HCT116 (cell line): ENCODE measurements around the gene PDXK. TPM values are rescaled to one million over a fixed set of nuclear protein-coding genes. Genes with fewer than 3 reads are reported as not detected.
A peak's percentile ranks its signal among the peaks of the same experiment; 100 is the strongest.

Experiments
- ATAC-seq: fragments of 200-7000 bp; cut with Tn5 transposase; 2 replicates; pipeline ENCODE4 v1.9.1; 2020; ENCODE audit warnings: mild to moderate bottlenecking, moderate library complexity
- BruUV-seq: library from RNA; stranded (reverse); fragments of 400-500 nt; replicated peaks from 2 replicates; lab custom pipeline; 2021; lab: Mats Ljungman, UMichigan
- CTCF ChIA-PET: fragments of 300-600 bp; sonication (Branson Sonifier 250); formaldehyde crosslinking; loops from one replicate; lab custom pipeline; 2021; ENCODE audit warnings: antibody characterized with exemption; lab: Charles Lee
- POLR2A ChIA-PET: fragments of 300-600, 350-600 bp; sonication (Branson Sonifier 250); formaldehyde crosslinking; loops from one replicate; lab custom pipeline; 2021; ENCODE audit warnings: antibody characterized with exemption; lab: Charles Lee
- RAD21 ChIA-PET, 2 experiments: fragments of 300-600 bp; sonication (Branson Sonifier 250); formaldehyde crosslinking; loops; one replicate each; lab custom pipeline; 2023; ENCODE audit warnings: low total read pairs in 2 of 2; ENCODE audit not compliant: uncharacterized antibody in 2 of 2, unreplicated experiment in 2 of 2, low non-redundant PET in 1 of 2; lab: Charles Lee
- DNase-seq: peaks from one replicate; pipeline ENCODE4 v3.0.0-alpha.2; 2010; ENCODE audit warnings: low read depth, low spot score
- H2AFZ ChIP-seq: fragments of 200-600 bp; shearing (Covaris generic), sonication (generic); 2 replicates; pipeline ENCODE4 v1.6.1; 2017; ENCODE audit warnings: low read depth, mixed run types, mixed read lengths, antibody characterized with exemption, low read length; ENCODE audit not compliant: poor library complexity, severe bottlenecking
- H3K27ac ChIP-seq: 2 replicates; pipeline ENCODE4 v1.5.1; 2012; ENCODE audit warnings: low read depth, low read length
- H3K27me3 ChIP-seq: fragments of 200-600 bp; sonication (generic); 2 replicates; pipeline ENCODE4 v1.6.1; 2016; ENCODE audit warnings: mixed run types, low read length, mixed read lengths; ENCODE audit not compliant: insufficient read depth
- H3K36me3 ChIP-seq, 2 experiments: fragments of 200-500 bp in 1 of 2; fragments of 200-600 bp in 1 of 2; sonication (Bioruptor generic) in 1 of 2; sonication (generic) in 1 of 2; 2 replicates each; pipeline versions ENCODE4 v1.5.1 to v1.6.1; 2014 to 2016; ENCODE audit warnings: low read length in 2 of 2, inconsistent platforms in 1 of 2, mixed read lengths in 1 of 2, mixed run types in 1 of 2; ENCODE audit not compliant: insufficient read depth in 2 of 2, control insufficient read depth in 1 of 2
- H3K4me1 ChIP-seq, 2 experiments: fragments of 200-600 bp in 1 of 2; sonication (generic) in 1 of 2; 2 replicates each; pipeline versions ENCODE4 v1.5.1 to v1.6.1; 2012 to 2017; ENCODE audit warnings: low read length in 2 of 2, inconsistent platforms in 1 of 2, mild to moderate bottlenecking in 1 of 2, mixed read lengths in 1 of 2, mixed run types in 1 of 2, moderate library complexity in 1 of 2; ENCODE audit not compliant: insufficient read depth in 2 of 2, control insufficient read depth in 1 of 2
- H3K4me2 ChIP-seq: fragments of 200-600 bp; sonication (generic); 2 replicates; pipeline ENCODE4 v1.6.1; 2017; ENCODE audit warnings: mixed run types, low read length, mixed read lengths
- H3K4me3 ChIP-seq, 2 experiments: fragments of 200-600 bp in 1 of 2; sonication (generic) in 1 of 2; replicated peaks in 1 of 2; 2 replicates each; pipeline ENCODE4 v1.5.1; 2011 to 2016; ENCODE audit warnings: low read length in 2 of 2, control low read depth in 1 of 2, low read depth in 1 of 2, mild to moderate bottlenecking in 1 of 2, mixed read lengths in 1 of 2, mixed run types in 1 of 2
- H3K79me2 ChIP-seq: fragments of 200-600 bp; sonication (generic); 2 replicates; pipeline ENCODE4 v1.6.1; 2017; ENCODE audit warnings: mild to moderate bottlenecking, mixed run types, low read length, moderate library complexity, mixed read lengths; ENCODE audit not compliant: insufficient read depth
- H3K9ac ChIP-seq: fragments of 200-600 bp; sonication (generic); 2 replicates; pipeline ENCODE4 v1.6.1; 2016; ENCODE audit warnings: low read length, mixed read lengths
- H3K9me2 ChIP-seq: fragments of 200-600 bp; sonication (generic), shearing (Covaris generic); 2 replicates; pipeline ENCODE4 v1.6.1; 2017; ENCODE audit warnings: mixed run types, mild to moderate bottlenecking, moderate library complexity; ENCODE audit not compliant: insufficient read depth
- H3K9me3 ChIP-seq, 2 experiments: fragments of 200-500 bp in 1 of 2; fragments of 200-600 bp in 1 of 2; sonication (Bioruptor generic) in 1 of 2; sonication (generic) in 1 of 2; 2 replicates each; pipeline ENCODE4 v1.6.1; 2014 to 2017; ENCODE audit warnings: low read length in 2 of 2, mixed read lengths in 2 of 2, inconsistent platforms in 1 of 2, low read depth in 1 of 2, mild to moderate bottlenecking in 1 of 2, mixed run types in 1 of 2, moderate library complexity in 1 of 2; ENCODE audit not compliant: control insufficient read depth in 1 of 2, insufficient read depth in 1 of 2
- H4K20me1 ChIP-seq: fragments of 200-600 bp; sonication (generic), shearing (Covaris generic); 2 replicates; pipeline ENCODE4 v1.6.1; 2017; ENCODE audit warnings: mixed run types, mild to moderate bottlenecking, moderate library complexity; ENCODE audit not compliant: insufficient read depth
- CTCF ChIP-seq, 3 experiments: fragments of 200-600 bp in 1 of 3; sonication (generic) in 1 of 3; IDR thresholded peaks in 2 of 3; conservative IDR thresholded peaks in 1 of 3; 2 replicates each; pipeline ENCODE4 v1.5.1; 2012 to 2017; ENCODE audit warnings: low read depth in 2 of 3, low read length in 2 of 3, antibody characterized with exemption in 1 of 3, borderline replicate concordance in 1 of 3, control low read depth in 1 of 3, mild to moderate bottlenecking in 1 of 3, mixed read lengths in 1 of 3, mixed run types in 1 of 3, moderate library complexity in 1 of 3; ENCODE audit not compliant: insufficient read depth in 1 of 3
- TCF7L2 ChIP-seq: IDR thresholded peaks from 2 replicates; pipeline ENCODE4 v1.7.0; 2011; ENCODE audit warnings: borderline replicate concordance, inconsistent platforms; ENCODE audit not compliant: insufficient read depth, insufficient read length; ENCODE audit errors: extremely low read depth
- intact Hi-C: fragments of 100-400 bp; cut with micrococcal nuclease; formaldehyde crosslinking; loops from 2 replicates; pipeline ENCODE4 v1.10.0; 2022
- total RNA-seq: library from RNA; stranded (reverse); gene quantifications from one replicate; pipeline ENCODE4 v1.2.1, GENCODE V29; 2021; ENCODE audit not compliant: unreplicated experiment

The PDXK gene
- total RNA-seq, 1 experiment from 2014 or later: 127 TPM

- RAD21 ChIA-PET: no interaction called here
- BruUV-seq: no TSS peak
- H3K9me3 ChIP-seq: no peaks in the 10 kb centered on the region
Observed at GRCh38 chr21:43728467-43729390, 9.8 kb downstream of the PDXK start.

More at GRCh38 chr21:43728467-43729390, 9.8 kb downstream of the PDXK start:
- Histone ChIP-seq H3K36me3 (peaks cover 6 to 7% of the 10 kb centered on the region in 2 experiments; a peak in 2 of 4 replicates), H2AFZ (no peak overlapping the region), H3K4me3 (peak overlapping the region; percentile 44 to 57), H3K27me3 (no peaks in the 10 kb centered on the region), H3K4me1 (peaks cover 47 to 59% of the 10 kb centered on the region in 2 experiments), H3K9ac (peak overlapping the region; percentile 58), H3K79me2 (peaks cover 98% of the 10 kb centered on the region), H3K4me2 (peak overlapping the region; percentile 81), H4K20me1 (no peaks in the 10 kb centered on the region), H3K27ac (peak overlapping the region; percentile 75), H3K9me2 (no peaks in the 10 kb centered on the region)
- ChIA-PET CTCF (interaction anchor here (1.6 kb wide), 1 partner anchor 11 kb away, joined by 3 read pairs; no protein-coding TSS in a partner anchor), POLR2A (interaction anchor here (1.1 to 2.0 kb wide), 2 partner anchors 16 to 151 kb away, joined by 5 read pairs; no protein-coding TSS in a partner anchor)
- peak; percentile 78 for ATAC-seq
- TF ChIP-seq TCF7L2 (peak; percentile 73), CTCF (IDR thresholded peaks at IDR 0.05 in 2 of 3, conservative IDR thresholded peaks at IDR 0.05 in 1 of 3; ENCODE audit: borderline replicate concordance in 1 of 3, insufficient read depth in 1 of 3, low read depth in 2 of 3, low read length in 2 of 3) (no peak)
- peak; percentile 42 for DNase-seq
- intact Hi-C loops: no loop called here
